HK-2 (cell line): ENCODE measurements around the gene ASS1.

Experiments
- DNase-seq: peaks from one replicate; pipeline ENCODE4 v3.0.0-alpha.2; 2018; ENCODE audit not compliant: unreplicated experiment

The ASS1 gene

GRCh38 chr9:130498298-130498917 is 53.6 kb downstream of the ASS1 start:
- DNase-seq, result no peak

- no peak for DNase-seq
Measured at GRCh38 chr9:130498918-130499698, 54.3 kb downstream of the ASS1 start.

DNA sequence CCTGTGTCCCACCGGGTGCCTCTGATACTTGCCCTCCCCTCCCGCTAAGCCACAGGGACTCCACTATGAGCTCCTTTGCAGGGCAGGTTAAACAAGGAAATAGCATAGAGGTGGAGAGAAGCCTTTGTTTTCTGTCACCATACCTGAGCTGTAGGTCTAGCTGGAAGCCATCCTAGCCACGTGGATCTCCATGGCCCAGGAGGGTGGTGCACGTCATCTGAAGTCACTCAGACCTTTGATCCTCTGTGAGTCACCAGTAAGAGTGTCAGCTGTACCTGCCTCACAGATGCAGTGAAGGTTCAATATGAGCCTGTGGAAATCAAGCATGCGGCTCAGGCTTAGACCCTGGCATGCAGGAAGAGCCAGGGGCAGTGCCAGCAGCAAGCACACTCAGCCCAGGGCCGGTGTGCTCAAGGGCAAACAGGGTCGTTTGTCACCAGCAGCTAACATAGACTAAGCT is 55.1 kb downstream of the ASS1 start:
- no peak for DNase-seq

DNA sequence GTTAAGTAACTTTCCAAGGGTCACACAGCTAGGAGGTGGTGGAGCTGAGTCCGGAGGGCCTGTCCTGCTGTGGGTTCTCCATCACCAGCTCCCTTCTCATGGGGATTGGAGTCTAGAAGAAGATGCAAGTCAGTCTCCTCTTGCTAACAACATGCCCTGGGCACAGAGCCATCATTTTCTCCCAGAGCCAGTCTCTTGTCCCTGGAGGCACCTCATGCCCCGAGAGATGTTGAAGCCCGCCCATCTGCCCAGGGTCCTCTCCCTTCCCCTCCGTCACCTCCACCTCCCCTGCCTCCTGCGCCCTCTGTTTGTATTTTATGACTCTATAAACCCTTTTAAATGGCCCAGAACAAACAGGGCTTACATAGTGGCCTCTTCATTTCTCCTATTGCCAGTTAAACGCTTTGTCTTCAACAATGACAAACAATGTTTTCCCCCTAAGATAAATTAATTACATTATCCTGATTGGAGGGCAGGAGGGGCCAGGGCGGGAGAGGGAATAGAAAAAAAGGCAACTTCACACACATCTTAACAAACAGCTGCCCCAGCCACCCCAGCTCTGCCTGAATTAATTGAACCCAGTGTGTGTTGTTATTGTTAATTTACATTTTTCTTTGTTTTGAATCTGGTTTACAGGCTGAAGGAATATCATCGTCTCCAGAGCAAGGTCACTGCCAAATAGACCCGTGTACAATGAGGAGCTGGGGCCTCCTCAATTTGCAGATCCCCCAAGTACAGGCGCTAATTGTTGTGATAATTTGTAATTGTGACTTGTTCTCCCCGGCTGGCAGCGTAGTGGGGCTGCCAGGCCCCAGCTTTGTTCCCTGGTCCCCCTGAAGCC is 55.8 kb downstream of the ASS1 start:
- DNase-seq, result no peak

DNA sequence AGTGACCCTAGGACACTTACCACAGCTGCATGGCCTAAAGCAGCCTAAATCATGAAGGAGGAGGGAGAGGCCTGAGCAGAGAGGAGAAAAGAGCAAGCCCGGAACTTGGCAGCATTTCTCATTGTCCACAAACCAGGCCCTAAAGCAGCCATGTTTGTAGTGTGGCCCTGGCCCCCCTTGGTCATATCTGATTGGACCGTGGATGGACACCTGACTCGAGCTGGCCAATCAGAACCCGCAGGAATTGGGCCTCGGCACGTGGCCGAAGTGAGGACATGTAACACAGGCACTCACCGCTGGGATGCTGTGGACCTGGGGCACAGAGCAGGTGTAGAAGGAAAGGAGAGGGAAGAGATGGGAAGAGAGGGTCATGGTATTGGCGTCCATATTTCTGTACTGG is 56.9 kb downstream of the ASS1 start:
- no peak for DNase-seq

DNA sequence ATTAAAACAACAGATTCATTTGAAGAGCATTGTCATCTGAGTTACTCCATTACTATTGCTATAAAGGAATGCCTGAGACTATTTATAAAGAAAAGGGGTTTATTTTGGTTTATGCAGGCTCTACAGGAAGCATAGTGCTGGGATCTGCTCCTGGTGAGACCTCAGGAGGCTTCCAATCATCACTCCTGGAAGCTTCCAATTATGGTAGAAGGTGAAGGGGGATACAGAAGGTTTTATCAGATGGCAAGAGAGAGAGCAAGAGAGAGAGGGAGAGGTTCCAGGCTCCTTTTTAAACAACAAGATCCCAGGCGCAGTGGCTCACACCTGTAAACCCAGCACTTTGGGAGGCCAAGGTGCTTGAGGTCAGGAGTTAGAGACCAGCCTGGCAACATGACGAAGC is 63.5 kb downstream of the ASS1 start:
- no peak for DNase-seq

GRCh38 chr9:130512199-130512598 is 67.4 kb downstream of the ASS1 start:
- DNase-seq, result no peak

DNA sequence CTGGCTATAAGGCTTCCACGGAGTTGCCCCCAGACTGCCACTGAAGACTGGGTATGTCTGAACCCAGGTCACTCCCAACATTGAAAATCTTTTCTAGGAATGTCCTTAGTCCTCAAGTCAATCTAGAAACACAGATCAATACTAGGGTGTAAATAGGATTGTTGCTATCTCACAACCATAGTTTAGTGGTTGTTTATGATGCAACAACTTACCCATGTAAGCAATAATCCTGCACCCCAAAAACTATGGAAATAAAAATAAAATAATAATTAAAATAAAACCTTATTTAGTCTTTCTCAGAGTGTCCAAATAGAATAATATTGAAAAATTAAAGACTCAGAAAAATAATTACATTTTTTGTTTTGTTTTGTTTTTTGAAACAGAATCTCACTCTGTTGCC is 68.3 kb downstream of the ASS1 start:
- DNase-seq, result no peak

- no peak for DNase-seq
Measured at GRCh38 chr9:130518233-130518632, 73.5 kb downstream of the ASS1 start.

DNA sequence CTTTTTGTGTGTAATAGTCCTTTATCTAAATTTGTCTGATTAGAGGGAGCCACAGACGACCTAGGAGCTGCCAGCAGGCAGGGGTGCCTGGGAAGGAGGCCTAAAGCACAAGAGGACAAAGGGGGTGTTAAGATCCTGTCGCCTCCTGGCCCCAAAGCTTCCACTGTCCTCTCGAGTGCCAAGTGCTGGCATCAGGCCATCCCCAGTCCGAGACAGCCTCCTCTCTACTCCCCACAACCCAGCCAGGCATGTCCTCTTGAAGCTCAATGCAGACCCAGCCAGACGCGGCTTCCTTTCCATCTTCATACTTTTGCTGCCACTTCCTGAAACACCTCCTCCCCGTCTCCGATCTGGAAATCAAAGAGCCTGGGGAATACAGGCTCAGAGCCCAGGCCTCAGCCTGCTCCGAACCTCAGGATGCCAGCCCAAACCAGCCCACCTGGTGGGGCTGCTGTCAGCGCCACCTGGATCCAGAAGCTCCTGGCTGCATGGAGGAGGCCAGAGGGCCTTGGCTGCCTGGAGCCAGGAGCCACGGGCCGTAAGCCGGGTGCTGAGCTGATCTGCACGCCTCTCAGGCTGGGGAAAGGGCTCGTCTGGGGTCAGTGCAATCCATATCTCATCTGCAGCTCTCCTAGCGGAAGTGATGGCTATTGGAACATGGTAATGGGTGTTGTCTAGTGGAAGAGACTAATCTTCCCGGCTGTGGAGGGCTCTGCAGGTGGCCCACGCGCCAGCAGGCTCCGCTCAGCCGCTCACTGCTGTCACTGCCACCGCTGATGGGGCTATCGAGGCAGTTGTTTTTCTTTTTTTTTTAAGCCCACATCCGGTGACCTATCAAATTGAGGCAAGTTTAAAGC is 74.4 kb downstream of the ASS1 start:
- DNase-seq, result no peak

- DNase-seq, result no peak
Measured at GRCh38 chr9:130519927-130520326, 75.2 kb downstream of the ASS1 start.

DNA sequence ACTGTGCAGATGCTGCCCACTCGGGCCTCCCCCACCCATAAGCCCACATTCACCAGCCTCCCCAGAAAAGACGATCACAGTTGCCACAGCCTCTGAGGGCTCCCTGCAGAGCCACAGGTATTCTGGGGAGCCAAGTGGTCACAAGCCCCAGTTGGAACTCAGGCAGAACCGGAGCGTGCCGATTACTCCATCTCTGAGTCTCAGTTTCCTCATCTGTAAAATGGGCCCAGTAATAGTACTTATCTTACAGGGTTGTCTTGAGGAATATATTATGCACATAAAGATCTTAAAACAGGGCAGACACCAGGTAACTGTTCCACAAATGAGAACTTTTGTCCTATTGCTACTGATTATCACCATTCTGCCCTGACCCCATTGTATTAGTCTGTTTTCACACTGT is 77.0 kb downstream of the ASS1 start:
- DNase-seq, result no peak

- no peak for DNase-seq
Measured at GRCh38 chr9:130522233-130522808, 77.6 kb downstream of the ASS1 start.

DNA sequence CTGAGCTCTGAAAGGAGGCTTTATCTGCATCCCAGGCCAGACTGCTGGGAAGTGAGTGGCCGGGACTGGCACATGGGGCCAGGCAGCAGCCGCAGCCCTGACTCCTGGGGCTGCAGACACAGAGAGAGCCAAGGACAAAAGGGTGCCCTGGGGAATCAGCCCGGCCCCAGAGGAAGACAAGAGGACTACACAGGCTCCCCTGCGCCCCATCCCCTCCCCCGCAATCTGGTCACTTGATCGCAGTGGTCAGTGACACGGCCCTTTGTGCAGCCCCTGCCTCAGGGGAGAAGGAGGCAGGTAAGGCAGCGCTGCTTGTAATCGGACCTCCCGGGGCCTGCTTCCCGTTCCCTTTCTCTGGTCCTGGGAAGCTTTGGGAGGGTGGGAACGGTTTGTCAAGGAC is 79.2 kb downstream of the ASS1 start:
- DNase-seq, result no peak

- no peak for DNase-seq
Measured at GRCh38 chr9:130526193-130526853, 81.6 kb downstream of the ASS1 start.

- no peak for DNase-seq
Measured at GRCh38 chr9:130526854-130527650, 82.3 kb downstream of the ASS1 start.

- DNase-seq, result no peak
Measured at GRCh38 chr9:130527651-130528310, 83.0 kb downstream of the ASS1 start.

GRCh38 chr9:130528674-130529073 is 83.9 kb downstream of the ASS1 start:
- DNase-seq, result no peak

- no peak for DNase-seq
Measured at GRCh38 chr9:130530938-130531337, 86.2 kb downstream of the ASS1 start.
